ENCODE measurements around the gene SBF2.

SBF2 gene

GRCh38 chr11:10293423-10294289 is at the start of gene SBF2:
TSS of gene SBF2 (minus strand) at chr11:10294219. CDS start at chr11:10294069, 150 bp downstream.
- in situ Hi-C loops (cut with MboI; ENCODE audit: low sequenced_read_pairs): no loop called here

DNA sequence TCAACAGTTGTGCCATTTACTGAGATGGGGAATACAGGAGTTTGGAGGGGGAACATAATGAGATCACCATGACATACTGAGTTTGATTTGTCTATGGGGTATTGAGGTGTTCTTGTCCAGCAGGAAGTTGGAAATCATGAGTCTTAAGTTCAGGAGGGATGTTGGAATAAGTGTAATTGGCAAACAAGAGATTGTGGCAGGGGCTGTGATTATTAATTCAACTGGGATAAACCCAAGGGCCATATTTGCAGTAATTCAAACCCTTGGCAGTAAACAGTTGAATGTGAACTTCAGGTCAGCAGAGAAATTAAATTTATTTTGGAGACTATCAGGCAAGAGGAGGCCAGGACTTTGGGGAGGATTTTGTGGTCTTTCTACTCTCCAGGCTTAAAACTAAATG is 44.3 kb upstream of the SBF2 start:
- in situ Hi-C loops (cut with MboI; ENCODE audit: low sequenced_read_pairs): no loop called here

GRCh38 chr11:10333490-10333889 is 39.5 kb upstream of the SBF2 start:
- in situ Hi-C loops (cut with MboI; ENCODE audit: low sequenced_read_pairs): no loop called here

GRCh38 chr11:10331548-10332289 is 37.7 kb upstream of the SBF2 start:
- in situ Hi-C loops (cut with MboI; ENCODE audit: low sequenced_read_pairs): no loop called here

DNA sequence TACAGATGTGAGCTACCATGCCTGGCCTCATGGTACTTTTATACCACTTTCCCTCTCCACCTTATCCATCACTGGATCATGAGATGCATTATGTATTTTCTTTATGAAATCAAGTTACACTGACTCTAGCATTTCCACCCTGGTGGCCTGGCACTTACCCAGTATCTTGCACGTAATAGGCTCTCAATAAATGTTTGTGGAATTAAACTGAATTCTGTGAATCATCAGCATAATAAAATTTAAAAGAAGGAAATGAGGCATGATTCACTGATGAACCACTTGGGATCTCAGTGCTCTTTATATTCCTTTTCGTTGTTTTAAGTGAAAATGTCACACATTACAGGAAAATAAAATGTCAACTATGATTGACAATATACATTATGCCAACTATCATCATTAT is 35.9 kb upstream of the SBF2 start:
- in situ Hi-C loops (cut with MboI; ENCODE audit: low sequenced_read_pairs): no loop called here

DNA sequence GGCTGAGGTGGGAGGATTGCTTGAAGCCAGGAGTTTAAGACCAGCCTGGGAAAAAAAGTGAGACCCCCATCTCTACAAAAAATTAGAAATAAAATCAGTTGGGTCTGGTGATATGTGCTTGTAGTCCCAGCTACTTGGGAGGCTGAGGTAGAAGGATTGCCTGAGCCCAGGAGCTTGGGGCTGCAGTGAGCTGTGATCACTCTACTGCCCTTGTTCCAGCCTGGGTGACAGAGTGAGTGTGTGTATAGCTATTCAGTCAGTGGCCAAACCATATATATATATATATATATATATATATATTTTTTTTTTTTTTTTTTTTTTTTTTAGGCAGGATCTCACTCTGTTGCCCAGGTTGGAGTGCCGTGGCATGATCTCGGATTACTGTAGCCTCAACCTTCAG is 35.3 kb upstream of the SBF2 start:
- in situ Hi-C loops (cut with MboI; ENCODE audit: low sequenced_read_pairs): no loop called here

DNA sequence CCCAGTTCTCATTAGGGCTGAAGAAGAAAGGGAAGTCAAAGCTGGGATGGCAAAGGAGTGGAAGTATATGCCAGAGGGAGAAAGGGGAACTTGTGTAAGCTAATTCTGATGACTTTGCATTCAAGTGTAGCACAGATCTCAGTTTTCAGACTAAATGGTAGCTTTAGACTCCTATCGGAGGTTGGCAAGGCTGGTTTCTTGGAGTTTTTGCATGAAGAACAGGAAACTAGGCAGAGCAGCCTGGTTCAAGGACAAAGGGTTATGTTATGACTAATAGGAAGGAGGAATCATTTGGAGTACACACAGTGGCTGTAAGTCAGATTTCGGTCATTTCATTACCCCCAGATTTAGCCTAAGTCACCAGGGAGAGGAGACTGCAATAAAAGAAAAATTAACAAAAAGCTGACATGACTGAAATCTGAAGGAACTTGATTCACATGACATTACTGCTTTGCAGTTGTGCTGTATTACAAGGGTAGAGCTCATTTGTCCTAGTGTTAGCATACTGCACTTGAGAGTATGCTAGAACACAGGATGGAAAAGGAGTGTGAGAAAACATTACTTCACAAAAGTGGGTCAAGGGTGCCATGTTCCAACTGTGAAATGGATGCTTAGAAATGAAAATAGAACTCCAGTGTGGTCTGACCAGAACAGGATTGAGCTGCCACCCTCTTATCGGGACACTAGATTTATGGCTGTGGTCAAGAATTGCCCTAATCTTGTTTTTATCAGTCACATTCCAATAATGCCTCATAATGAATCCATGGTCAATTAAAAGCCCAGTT is 34.5 kb upstream of the SBF2 start:
- in situ Hi-C loops (cut with MboI; ENCODE audit: low sequenced_read_pairs): no loop called here

DNA sequence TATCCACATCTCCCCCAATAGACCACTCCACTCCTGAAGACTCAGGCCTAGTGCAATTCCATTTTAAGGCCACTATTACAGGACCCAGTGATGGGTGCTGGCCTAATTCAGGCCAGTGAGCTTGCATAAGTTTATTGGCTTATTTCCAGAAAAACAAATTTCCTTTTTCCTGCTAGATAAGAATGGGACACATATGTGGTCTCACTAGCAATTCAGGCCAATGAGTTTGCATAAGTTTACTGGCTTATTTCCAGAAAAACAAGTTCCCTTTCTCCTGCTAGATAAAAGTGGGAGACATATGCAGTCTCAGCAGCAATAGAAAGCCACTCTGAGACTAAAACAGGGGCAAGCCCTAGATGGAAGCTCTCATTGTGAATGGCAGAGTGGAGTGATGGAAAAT is 33.2 kb upstream of the SBF2 start:
- in situ Hi-C loops (cut with MboI; ENCODE audit: low sequenced_read_pairs): no loop called here

- in situ Hi-C loops (cut with MboI; ENCODE audit: low sequenced_read_pairs): no loop called here
Observed at GRCh38 chr11:10326012-10326964, 32.3 kb upstream of the SBF2 start.

DNA sequence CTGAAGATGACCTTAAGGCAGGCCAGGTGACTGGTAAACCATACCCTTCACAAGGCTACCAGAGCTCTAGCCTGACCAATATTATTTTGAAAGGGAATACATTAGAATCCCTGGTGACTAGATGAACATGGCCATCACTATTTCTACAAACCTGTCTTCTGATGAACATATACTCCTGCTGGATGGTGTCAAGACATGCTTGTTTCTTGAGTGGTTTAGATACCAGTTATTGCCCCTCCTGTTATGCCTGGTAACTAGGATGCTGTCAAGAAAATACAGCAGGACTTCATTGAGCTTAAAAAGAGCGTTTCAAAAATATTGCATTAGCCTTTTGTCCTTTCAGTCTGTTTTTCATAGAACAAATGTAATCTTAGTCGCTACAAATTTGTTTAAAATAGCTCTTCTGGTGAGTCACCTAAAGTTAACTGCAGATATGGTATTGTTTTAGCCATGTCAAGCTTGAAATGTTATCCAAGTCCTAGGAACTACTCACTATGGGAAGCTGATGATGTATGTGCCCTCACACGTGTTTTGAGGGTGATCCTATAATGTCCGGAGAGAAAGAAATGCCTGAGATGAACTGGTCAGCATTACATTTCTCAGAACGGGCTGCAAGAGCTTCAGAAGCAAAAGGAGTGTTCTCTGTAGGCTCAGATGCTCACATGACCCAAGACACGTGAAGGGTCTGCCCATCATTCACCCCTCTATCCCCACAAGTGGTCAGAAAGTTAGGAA is 31.4 kb upstream of the SBF2 start:
- in situ Hi-C loops (cut with MboI; ENCODE audit: low sequenced_read_pairs): no loop called here

DNA sequence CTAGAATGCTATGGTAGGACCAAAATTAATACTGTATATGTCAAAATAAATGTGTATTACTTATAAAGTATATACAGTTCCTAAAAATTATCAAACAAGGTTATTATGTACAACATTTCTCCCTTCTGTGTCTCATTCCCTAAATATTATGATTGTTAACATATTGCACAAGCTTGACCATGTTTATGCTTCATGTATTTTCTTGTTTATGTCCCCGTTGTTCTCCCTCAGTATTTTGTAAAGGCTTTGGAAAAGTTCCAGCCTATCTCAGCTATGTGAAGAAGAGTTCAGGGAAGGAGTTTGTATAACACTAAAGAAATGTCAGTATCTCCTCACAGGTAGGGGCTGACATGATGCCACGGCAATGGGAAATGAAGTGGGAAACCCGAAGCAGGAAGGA is 30.5 kb upstream of the SBF2 start:
- in situ Hi-C loops (cut with MboI; ENCODE audit: low sequenced_read_pairs): loop anchor here (25.0 kb wide), 1 partner anchor 562 kb away; no protein-coding TSS in a partner anchor

DNA sequence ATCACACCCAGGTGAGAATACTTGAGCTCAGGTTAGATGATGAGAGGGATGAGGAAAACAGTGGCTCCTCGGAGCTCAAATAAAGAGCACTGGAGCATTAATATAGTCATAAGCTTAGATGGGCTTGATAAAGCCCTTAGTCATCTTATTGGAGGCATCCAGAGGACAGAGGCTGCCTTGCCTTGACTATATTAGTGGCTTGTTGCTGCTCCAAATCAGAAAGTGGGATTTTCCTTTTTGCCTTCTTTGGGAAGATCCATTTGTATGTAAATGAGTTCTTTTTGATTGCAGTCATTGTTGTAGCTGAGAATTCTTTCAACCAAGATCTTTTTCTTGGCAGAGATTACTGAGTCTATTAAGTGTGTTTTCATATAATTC is 29.8 kb upstream of the SBF2 start:
- in situ Hi-C loops (cut with MboI; ENCODE audit: low sequenced_read_pairs): loop anchor here (25.0 kb wide), 1 partner anchor 561 kb away; no protein-coding TSS in a partner anchor

DNA sequence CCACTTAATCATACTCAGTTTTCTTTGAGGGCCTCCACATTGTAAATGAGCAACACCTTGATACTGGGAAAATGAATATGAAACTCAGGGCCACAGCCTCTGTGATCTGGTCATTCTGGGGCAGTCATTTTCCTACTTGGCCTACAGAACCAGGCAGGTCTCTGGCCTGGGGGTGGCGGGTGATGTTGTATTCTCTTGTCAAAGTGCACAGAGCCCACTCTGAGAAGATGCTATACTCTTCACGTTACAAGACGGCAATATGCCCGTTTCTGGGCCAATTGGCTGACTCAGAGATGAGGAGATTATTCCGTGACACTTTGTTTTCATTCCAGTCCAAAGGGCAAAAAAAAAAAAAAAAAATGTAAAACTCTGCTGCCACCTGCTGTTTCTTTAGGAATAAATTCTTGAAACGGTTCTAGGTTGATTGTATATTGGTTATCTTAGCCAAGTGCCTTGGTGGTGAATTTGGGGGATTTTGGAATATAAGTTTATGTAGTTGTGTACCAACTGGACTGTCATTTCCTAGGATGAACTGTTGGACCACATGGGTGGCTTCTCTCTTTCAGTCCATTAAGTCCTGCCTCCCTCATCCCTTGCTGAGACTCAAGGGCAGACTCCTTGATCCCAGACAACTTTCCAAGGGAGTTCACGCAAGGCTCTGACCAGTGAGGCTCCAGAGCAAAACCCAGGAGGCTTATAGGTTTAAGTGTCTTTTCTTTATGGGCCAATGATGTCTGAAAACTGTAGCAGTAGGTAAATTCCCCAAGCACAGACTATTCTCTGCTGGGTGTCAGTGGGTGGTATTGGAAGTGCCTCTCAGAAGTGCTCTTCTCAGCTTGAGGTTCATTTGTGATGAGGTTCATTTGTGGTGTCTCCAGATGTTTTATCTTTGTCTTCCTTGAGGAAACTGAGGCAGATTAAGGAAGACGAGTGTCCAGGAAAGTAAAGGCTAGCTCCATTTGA is 29.1 kb upstream of the SBF2 start:
- in situ Hi-C loops (cut with MboI; ENCODE audit: low sequenced_read_pairs): loop anchor here (25.0 kb wide), 1 partner anchor 561 kb away; no protein-coding TSS in a partner anchor

DNA sequence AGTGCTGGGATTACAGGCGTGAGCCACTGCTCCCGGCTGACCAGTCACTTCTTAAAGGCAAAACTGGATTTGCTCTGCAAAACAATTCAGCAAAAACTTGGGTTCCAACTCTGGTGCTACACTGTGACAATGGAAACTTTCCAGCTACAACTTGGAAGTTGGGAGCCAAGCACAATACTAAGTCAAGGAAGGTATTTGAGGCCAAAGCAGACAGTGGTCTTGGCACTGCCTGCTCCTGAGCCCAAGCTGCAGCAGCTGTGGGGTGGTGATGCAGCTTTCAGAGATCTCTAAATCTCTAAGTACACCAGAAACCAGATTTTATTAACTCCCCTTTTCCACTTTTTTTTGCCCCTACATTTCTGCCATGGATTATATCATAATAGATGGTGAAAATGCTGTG is 28.4 kb upstream of the SBF2 start:
- in situ Hi-C loops (cut with MboI; ENCODE audit: low sequenced_read_pairs): loop anchor here (25.0 kb wide), 1 partner anchor 560 kb away; no protein-coding TSS in a partner anchor

GRCh38 chr11:10320736-10321465 is 26.9 kb upstream of the SBF2 start:
- in situ Hi-C loops (cut with MboI; ENCODE audit: low sequenced_read_pairs): loop anchor here (25.0 kb wide), 1 partner anchor 559 kb away; no protein-coding TSS in a partner anchor

DNA sequence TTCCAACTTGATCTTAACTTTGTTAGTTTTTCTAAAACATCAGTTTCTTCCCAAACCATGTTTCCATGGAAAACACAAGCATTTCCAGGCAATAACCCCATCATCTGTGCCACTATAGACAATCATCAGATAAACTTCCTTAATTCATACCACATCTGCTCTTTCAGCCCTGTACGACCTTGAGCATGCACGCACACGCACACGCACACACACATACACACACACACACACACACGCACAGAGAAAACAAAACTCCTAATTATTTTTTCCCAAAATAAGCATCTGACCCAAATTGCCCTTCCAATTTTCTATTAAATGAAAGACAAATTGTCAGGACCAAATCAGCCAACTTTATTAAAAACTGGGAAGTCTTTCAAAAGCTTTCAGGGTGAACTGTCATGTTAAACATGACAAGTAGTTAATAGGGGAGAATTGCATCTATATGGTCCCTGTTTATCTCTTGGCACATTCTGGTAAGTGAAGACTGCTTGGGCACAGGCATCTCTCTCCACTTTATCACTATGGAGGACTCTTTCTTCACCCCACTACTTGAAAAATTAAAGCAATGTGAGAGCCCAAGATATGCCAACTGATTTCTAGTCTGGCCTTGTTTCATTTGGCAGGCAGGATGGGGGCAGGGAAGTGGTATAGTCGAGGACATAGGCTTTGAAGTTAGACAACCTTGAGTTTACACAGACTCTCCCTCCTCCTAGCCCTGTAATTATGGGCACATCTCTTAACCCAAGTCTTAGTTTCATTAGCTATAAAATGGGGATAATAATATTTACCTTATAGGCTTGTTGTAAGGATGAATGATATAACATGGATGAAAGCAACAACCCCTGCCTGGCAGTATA is 25.9 kb upstream of the SBF2 start:
- in situ Hi-C loops (cut with MboI; ENCODE audit: low sequenced_read_pairs): loop anchor here (25.0 kb wide), 1 partner anchor 558 kb away; no protein-coding TSS in a partner anchor

DNA sequence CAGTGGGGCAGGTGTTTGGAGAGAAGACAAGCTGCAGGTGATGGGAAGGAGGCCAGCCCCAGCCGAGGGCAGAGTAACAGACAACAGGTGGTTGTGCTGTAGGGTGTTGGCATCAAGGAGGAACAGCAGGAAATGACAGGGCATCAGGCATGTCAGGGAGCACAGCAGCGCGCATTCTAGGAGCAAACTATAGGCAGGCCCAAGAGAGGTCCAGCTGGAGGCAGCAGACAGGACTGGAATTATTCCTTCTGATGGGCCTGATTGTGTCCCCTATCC is 24.4 kb upstream of the SBF2 start:
- in situ Hi-C loops (cut with MboI; ENCODE audit: low sequenced_read_pairs): loop anchor here (25.0 kb wide), 1 partner anchor 556 kb away; no protein-coding TSS in a partner anchor

Data from HL-60/S4 (cell line).